WTC11 (cell line): ENCODE measurements around the gene PSMF1.

Experiments
- CTCF ChIP-seq: fragments of 200-600 bp; IDR thresholded peaks from 2 replicates; pipeline ENCODE4 v1.8.0; 2022; ENCODE audit warnings: antibody characterized with exemption
- USF1 ChIP-seq: sonication (generic); formaldehyde crosslinking; IDR thresholded peaks from 2 replicates; pipeline ENCODE4 v1.8.0; 2022; ENCODE audit warnings: mild to moderate bottlenecking, missing genetic modification reagents

- TF ChIP-seq CTCF (no peak), USF1 (CRISPR knock-in tag) (no peak)
Observed at GRCh38 chr20:1150218-1150617, 31.8 kb downstream of the PSMF1 start.
